Subcutaneous adipose tissue (tissue), 4 donors: Measurements from ENCODE around the gene NAP1L1. TPM values are rescaled to one million over a fixed set of nuclear protein-coding genes. Genes with fewer than 3 reads are reported as not detected.

ENCODE experiments used
- CTCF ChIP-seq: fragments of 450-650 bp; IDR thresholded peaks from one replicate; pipeline ENCODE4 v1.5.1; 2016; ENCODE audit warnings: low read depth, mild to moderate bottlenecking, control low read depth, antibody characterized with exemption, moderate library complexity
- total RNA-seq, 4 donors: library from RNA; depleted of rRNA; stranded (reverse); fragments of >200 nt; gene quantifications; one replicate each; pipeline ENCODE4 v1.1.0, GENCODE V29; 2016

Gene NAP1L1
- total RNA-seq, 4 donors from 2014 or later: 434 to 738 (median 574) TPM

GRCh38 chr12:76007640-76008039 is 76.8 kb downstream of the NAP1L1 start:
- TF ChIP-seq CTCF: no peak

GRCh38 chr12:76006028-76006925 is 78.2 kb downstream of the NAP1L1 start:
- TF ChIP-seq CTCF: no peak

- TF ChIP-seq CTCF: no peak
These were observed 81.2 kb downstream of the NAP1L1 start for GRCh38 chr12:76003355-76003638.

- TF ChIP-seq CTCF: no peak
These were observed 81.7 kb downstream of the NAP1L1 start for GRCh38 chr12:76002598-76003354.

GRCh38 chr12:75998292-75999063 is 86.0 kb downstream of the NAP1L1 start:
- TF ChIP-seq CTCF: no peak

- TF ChIP-seq CTCF: no peak
These were observed 86.8 kb downstream of the NAP1L1 start for GRCh38 chr12:75997658-75998057.

GRCh38 chr12:75996861-75997447 is 87.5 kb downstream of the NAP1L1 start:
- TF ChIP-seq CTCF: no peak
